GM19372 (cell line): ENCODE results near the gene DCHS1.

ENCODE experiments used
- ATAC-seq: cut with Tn5 transposase; IDR thresholded peaks from one replicate; pipeline ENCODE4 v1.9.1; 2021; ENCODE audit warnings: mild to moderate bottlenecking, low read depth, moderate library complexity; ENCODE audit not compliant: unreplicated experiment

DCHS1 gene

GRCh38 chr11:6613496-6613895 is 42.1 kb downstream of the DCHS1 start:
- no peak for ATAC-seq

GRCh38 chr11:6612213-6613041 is 43.2 kb downstream of the DCHS1 start, which contains the start of gene TAF10:
Gene TAF10, minus strand, starts transcription at chr11:6612216. Its CDS starts 27 bp downstream, at chr11:6612189.
- peak; percentile 88 for ATAC-seq

- ATAC-seq = peak; percentile 15
Measured at GRCh38 chr11:6611963-6612212, 43.7 kb downstream of the DCHS1 start.

- no peak for ATAC-seq
Measured at GRCh38 chr11:6611092-6611962, 44.3 kb downstream of the DCHS1 start.

- no peak for ATAC-seq
Measured at GRCh38 chr11:6610591-6610990, 45.0 kb downstream of the DCHS1 start.

- ATAC-seq = no peak
Measured at GRCh38 chr11:6609502-6610015, 46.0 kb downstream of the DCHS1 start.

- ATAC-seq = no peak
Measured at GRCh38 chr11:6608726-6609501, 46.7 kb downstream of the DCHS1 start.

- no peak for ATAC-seq
Measured at GRCh38 chr11:6608011-6608410, 47.6 kb downstream of the DCHS1 start.

GRCh38 chr11:6607190-6607795 is 48.3 kb downstream of the DCHS1 start:
- no peak for ATAC-seq

- ATAC-seq = peak; percentile 52
Measured at GRCh38 chr11:6606471-6607189, 49.0 kb downstream of the DCHS1 start.

- ATAC-seq = no peak
Measured at GRCh38 chr11:6604790-6605189, 50.8 kb downstream of the DCHS1 start.

- ATAC-seq = peak; percentile 32
Measured at GRCh38 chr11:6604081-6604626, 51.5 kb downstream of the DCHS1 start.

GRCh38 chr11:6603287-6604080 is 52.1 kb downstream of the DCHS1 start, which contains the start of the genes ILK and RRP8:
Gene ILK, plus strand, starts transcription at chr11:6603774. Its CDS starts 498 bp downstream, at chr11:6604272.
Gene RRP8, minus strand, starts transcription at chr11:6603616. Its CDS starts 114 bp downstream, at chr11:6603502.
- ATAC-seq = peak; percentile 65

GRCh38 chr11:6602096-6602940 is 53.3 kb downstream of the DCHS1 start:
- ATAC-seq = no peak

GRCh38 chr11:6601041-6601461 is 54.6 kb downstream of the DCHS1 start:
- no peak for ATAC-seq

GRCh38 chr11:6599881-6600390 is 55.7 kb downstream of the DCHS1 start:
- ATAC-seq = no peak

GRCh38 chr11:6599449-6599848 is 56.2 kb downstream of the DCHS1 start:
- ATAC-seq = no peak
